Activated CD4-positive, CD25-positive, alpha-beta regulatory T cell treated with anti-CD3 and anti-CD28 coated beads, Interleukin-2, amount 50 U/mL, for 16 hours (primary cell): ENCODE data around the gene KPNA3.
"Not testable (repeated sequence)": the region's sequence is repeated elsewhere in the genome, so short reads cannot be mapped to it uniquely, and the experiment has no call there.

ENCODE experiments used
- DNase-seq: peaks from one replicate; pipeline ENCODE4 v3.0.0-alpha.2; 2020; ENCODE audit warnings: low read depth, low spot score

The KPNA3 gene, protein sequence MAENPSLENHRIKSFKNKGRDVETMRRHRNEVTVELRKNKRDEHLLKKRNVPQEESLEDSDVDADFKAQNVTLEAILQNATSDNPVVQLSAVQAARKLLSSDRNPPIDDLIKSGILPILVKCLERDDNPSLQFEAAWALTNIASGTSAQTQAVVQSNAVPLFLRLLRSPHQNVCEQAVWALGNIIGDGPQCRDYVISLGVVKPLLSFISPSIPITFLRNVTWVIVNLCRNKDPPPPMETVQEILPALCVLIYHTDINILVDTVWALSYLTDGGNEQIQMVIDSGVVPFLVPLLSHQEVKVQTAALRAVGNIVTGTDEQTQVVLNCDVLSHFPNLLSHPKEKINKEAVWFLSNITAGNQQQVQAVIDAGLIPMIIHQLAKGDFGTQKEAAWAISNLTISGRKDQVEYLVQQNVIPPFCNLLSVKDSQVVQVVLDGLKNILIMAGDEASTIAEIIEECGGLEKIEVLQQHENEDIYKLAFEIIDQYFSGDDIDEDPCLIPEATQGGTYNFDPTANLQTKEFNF

DNA sequence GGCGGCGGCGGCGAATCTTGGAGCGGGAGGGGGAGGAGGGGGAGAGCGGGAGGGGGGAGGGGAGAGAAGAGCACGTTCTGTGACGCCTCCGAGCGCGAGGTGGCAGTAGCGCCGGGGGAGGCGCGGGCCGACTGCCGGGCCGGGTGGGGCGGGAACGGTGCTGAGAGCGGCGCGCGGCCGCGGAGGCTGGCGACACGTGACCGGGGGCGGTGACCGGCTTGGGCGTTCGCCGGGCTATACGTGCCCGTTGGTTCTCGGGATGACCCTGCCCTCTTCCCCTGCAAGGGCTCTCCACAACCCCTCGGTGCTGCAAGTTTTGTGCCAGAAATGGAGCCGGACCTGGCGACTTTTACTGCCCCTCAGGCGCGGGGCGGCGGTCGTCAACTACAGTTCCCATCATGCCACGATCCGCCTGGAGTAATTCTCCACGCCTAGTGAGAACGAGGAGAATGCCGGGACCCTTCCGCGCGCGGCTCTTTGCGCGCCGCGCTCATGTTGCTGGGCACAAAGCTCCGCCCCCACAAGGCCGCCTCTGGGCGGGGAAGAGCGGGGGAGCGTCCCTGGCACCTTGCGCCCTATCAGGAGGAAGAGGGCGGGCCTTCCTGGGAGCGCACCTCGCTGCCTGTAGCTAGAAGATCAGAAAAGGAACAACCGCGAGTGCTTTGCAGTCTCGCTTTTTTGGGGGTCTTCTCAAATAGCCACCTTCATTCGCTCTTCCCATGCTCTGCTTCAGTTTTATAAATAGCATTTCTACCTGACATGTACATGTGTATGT lies at the start of gene KPNA3:
TSS of gene KPNA3 (minus strand) at position 133 of the 775 bp plus-strand sequence. CDS start 176 bp downstream, outside the sequence.
- DNase-seq, result peak; percentile 90

DNA sequence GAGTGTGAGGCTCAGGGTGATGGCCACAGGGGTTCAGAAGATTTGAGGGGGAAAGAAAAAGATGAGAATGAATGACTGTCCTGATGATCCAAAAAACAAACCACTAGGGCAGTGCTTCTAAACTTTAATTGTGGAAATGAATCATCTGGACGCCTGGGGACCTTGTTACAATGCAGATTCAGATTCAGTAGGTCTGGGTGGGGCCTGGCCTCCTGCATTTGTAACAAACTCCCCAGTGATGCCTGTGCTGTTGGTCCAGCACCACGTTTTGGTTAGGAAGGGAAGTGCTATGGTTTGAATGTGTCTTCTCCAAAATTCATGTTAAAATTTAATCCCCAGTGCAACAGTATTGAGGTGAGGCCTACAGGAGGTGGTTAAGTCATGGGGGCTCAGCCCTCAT lies 49.5 kb upstream of the KPNA3 start:
- no peak for DNase-seq

DNA sequence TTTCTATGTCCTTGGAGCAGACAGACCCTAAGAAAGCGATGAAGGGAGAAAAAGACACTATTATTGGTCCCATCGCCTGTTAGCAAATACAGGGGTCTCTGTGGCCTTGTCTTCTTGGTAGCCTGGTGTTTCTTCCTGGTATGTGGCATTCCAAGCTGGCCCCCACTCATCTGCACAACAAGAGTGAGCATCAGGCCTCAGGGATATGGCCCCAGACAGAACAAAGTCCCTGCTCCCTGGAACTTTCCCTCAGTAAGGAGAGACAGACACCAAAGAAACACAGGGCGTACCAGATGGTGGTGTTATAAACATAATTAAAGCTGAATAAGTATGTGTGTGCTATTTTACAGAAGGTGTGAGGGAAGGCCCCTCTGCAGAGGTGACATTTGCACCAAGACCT lies 48.2 kb upstream of the KPNA3 start:
- DNase-seq, result no peak

DNA sequence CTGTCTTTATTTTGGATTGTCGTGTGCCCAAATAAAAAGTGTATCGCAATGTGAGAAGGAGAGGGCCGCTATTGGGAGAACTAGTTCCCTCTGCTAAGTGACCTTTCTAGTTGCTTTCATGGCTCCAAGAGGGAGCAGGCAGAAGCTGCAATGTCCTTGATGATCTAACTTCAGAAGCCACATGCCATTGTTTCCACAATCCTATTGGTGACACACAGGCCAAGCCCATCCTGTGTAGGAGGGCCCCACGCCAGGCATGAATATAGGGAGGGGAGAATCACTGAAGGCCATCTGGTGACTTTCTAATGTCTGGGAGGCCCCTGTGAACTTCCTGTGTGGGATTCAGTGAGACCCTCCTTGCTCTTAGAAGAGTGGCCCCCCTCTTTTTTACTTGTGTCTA lies 47.8 kb upstream of the KPNA3 start:
- DNase-seq, result no peak

DNA sequence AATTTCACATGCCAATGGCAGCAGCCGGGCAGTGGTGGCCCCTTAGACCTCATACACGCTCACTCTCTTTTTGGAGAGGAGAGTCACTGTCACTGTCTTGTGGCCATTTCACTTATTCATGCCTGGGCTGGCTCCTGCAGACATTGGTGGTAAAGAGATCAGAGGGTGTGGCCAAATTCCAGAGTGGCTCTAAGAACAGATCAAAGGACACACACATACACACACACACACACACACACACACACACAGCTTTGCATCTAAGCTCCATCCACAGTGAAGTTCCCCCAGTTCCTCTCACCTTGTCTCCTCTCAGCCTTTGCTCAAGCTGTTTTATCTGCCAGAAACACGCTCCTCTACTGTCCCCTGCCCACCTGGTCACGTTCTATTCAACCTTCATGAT lies 46.5 kb upstream of the KPNA3 start:
- no peak for DNase-seq

DNA sequence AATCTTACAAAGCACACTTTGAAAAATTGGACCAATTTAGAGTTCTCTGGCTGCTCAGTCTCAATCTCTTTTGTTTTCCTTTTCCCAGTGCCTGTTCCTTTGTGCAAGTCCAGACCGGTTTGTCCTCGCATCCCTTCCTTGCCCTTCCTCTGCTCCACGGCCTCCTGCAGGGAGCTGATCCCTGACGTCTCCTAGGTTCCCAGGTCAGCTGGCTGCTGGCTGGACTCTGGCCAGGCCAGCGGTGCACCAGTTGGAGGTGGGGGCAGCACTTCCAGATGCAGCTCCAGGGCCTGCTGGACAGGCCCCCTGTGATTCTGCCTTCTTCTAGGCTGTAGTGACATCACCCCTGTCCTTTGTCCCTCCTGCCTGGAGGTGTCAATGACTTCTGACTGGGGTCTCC lies 44.0 kb upstream of the KPNA3 start:
- DNase-seq, result no peak

DNA sequence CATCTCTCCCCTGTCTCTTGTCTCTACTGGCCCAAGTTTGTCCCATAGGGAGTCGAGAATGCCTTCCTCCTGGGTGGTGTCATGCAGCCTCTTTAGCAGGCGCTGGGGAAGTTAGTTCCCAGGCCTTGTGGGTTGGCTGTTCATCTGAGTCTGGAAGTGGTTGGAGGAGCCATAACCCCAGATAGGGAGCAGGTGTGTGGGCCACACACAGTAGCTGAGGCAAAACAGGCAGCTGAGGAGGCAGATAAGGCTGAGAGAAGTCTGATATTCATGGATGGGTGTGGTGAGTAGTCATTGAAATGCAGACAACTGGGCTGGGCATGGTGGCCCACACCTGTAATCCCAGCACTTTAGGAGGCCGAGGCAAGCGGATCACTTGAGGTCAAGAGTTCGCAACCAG lies 40.9 kb upstream of the KPNA3 start:
- DNase-seq, result no peak

DNA sequence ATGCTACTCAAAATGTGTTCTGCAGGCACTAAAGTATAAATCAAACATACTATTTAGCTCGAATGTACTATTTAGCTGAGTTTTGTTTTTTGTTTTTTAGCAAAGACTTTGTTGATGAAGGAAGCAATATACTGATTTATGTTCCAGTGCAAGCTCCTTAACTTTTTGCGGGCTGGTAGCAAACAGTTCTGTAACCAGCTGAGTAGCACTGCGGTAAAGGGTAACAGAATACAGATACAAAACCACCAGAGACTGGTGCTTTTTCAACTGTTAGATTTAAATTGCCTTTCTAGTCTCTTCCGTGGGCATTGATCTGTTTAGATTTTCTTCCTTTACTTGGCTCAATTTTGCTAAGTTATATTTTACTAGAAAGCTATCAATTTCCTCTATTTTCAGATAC lies 39.0 kb upstream of the KPNA3 start:
- no peak for DNase-seq

DNA sequence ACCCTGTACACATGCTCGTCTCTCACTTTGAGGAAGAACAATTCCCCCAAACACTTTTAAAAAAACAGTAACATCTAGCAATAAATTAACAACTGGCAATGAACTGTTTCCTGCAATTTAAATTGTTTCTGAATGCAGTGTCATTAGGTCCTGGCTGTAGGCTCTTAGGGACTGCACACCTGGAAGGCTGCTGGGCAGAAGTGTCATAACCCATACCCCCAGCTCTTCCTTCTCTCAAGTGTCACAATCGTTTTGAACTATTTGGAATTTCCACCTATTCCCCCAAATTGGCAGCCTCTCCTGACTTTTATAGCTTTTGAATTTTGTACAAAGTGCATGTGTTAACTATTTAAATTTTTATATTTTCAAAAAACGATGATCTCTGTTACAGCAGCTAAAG lies 38.2 kb upstream of the KPNA3 start:
- no peak for DNase-seq

DNA sequence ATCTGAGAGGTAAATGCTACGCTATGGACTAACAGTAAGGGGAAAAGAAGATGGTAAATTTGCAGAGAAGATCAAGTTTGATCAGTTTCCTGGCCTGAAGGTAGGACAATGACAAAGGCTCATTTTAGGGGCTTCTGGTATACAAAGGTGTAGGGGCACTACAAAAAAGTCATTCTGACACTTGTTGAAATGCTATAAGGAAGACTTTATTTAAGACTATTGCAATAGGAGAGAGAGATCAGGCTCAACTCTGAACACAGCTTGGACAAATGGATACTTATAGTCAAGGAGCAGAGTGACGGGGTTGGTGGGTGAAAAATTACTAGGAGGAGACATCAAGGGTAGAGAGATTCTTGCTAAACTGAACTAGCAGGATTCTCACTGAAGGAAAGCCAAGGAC lies 37.2 kb upstream of the KPNA3 start:
- DNase-seq, result no peak

DNA sequence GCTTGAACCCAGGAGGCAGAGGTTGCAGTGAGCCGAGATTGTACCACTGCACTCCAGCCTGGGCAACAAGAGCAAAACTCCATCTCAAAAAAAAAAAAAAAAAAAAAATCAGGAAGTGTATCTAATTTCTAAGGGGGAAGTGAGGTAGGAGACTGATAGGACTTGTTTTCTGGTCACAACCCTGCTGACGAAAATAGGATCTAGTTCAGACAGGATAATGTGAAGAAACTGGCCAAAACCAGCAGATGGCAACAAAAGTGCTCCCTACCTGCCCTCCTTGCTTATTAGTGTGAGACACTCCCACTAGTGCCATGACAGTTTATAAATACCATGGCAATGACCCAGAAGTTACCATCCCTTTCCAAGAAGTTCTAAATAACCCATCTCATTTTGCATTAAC lies 36.0 kb upstream of the KPNA3 start:
- DNase-seq, result no peak

DNA sequence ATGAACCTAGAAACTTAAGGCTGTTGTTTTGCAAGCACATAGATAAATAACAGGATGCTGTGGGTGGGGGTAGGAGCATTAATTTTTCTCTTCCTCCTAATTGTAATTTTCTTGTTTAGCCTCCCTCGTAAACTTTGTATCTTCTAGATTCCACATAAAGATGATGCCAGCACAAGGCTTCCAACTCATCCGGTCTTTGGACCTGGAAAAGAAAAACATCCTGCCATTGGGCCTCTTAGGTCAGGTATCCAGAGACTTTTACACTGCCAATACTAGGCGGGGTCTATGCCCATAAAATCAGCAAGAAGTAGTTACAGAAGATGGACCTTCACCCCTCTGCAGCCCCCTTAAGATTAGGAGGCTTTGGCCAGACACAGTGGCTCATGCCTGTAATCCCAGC lies 35.4 kb upstream of the KPNA3 start:
- DNase-seq, result no peak

DNA sequence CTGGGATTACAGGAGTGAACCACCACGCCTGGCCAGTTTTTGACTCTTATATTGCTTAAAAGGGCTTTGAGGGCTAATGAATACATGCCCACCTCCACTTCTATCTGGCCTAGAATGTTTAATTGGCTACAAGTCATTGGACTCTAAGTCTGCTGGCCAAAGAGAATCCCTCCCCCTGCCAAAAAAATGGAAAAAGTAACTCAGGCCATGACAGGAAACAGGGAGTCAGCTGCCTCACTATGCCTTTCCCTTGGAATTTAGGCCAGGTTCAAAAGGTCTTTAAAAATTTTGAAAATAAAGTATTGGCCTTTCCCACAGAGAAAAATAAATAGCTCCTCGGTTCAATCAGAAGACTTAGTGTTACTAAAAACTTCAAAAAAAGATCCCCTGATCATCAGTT lies 34.9 kb upstream of the KPNA3 start:
- no peak for DNase-seq

DNA sequence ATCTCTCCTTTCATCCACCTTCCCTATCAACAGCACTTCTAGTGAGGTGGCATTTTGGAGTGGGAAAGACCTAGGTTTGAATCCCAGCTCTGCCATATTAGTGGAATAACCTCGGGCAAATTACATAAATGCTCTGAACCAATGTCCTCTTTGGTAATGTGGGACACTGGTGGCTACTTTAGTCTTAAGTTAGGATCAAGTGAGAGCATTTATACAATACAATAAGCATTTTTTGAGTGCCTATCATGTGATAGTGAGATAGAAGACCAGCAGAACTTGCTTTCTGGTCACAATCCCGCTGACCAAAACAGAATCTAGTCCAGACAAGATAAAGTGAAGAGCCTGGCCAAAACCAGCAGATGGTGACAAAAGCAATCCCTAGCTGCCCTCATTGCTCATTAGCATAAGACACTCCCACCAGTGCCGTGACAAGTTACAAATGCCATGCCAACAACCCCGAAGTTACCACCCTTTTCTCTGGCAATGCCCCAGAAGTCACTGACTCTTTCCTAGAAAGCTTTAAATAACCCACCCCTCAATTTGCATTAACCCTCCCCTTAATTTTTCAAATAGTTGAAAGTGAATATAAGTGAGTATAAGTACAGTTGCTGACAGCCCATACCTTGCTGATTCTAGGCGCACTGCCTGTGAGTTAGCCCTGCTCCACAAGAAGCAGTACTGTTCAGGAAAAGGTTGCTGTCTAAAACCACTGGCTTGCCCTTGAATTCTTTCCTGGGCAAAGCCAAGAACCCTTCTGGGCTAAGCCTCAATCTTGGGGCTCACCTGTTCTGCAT lies 28.9 kb upstream of the KPNA3 start:
- DNase-seq, result no peak

DNA sequence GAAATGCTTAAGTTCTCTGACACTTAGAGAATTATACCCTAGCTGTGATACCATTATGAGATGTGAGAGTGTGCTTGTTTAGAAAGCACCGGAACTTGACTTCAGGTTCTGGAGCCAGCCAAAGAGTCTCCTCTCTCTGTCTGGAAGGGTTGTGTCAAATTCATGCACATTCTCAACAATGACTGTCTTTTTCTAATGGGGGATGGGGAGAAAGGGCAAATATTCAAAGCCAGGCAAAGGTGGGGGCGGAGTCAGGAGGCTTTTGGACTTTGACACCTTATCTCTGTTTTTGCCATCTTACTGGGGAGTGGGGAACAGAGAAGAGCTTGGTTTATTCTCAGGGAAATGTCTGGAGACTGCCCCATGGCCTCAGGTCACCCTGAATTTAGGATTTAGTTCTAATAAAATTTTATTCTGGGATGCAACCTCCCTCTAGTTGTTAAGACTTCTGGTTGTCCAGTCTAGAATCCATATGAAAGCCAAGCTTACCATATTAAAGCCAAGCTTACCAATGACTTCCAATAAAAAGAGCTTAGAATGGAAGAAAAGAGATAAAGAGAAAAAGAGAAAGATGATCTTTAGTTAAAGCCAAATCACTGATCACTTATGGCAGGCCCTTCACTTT lies 28.2 kb upstream of the KPNA3 start:
- DNase-seq, result no peak

DNA sequence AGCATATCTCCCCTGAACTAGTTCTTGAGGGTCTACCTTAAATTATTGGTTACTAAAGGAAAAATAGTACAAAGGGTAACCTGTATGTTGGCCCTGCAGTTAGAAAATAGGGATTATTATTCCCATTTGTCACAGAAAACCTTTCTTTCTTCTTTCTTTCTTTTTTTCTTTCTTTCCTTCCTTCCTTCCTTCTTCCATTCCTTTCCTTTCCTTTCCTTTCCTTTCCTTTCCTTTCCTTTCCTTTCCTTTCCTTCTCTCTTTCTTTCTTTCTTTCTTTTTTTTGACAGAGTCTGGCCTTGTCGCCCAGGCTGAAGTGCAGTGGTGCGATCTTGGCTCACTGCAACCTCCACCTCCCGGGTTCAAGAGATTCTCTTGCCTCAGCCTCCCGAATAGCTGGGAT lies 23.6 kb upstream of the KPNA3 start:
- not testable (repeated sequence) for DNase-seq

DNA sequence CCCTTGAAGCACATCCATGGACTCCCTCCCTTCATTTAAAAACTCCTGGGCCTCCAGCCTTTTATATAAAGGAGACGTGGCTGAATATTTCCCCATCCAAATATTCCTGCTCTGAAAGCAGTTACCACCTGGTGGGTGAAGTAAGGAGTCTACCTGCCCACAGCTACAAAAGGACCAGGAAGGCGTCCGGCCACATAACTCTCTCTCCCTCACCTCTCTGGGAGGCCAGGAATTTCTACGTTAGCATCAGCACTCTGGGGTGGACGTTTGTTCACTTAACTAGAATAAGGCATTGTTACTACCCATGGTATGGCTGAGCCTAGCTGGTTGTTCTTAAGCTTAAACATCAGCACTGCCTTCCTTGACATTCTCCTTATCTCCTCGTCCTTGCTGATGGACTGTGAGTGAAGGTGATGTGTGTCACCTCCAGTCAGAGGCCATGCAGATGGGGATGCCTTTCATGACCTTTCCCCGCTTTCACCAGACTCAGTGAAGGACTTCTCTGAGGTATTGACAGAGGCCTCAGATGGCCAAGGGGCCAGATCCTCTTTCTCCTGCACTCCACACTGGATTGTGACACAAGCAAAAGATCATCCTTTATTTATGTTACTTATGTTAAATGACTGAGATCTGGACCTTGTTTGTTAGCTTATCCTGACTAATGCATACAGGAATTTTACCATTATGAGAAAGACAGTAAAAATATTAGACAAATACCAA lies 22.2 kb upstream of the KPNA3 start:
- DNase-seq, result no peak

DNA sequence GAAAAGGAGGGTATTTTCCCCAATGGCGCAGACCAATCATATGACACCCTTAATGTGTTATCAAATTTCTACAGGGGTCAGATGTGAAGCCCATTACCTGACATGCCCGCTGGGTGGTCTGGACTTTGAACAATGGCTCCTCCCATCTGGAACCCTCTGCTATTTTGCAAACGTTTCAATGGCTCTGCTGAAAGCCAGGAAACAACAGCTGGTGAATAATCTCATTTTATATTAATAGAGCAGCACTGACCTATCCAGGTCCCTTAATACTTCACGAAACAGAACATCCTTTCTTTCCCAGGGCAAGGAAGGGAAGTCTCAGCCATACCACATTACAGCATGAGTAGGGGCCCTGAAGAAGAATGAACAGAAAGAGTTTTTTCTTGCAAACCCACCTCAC lies 20.3 kb upstream of the KPNA3 start:
- DNase-seq, result no peak

DNA sequence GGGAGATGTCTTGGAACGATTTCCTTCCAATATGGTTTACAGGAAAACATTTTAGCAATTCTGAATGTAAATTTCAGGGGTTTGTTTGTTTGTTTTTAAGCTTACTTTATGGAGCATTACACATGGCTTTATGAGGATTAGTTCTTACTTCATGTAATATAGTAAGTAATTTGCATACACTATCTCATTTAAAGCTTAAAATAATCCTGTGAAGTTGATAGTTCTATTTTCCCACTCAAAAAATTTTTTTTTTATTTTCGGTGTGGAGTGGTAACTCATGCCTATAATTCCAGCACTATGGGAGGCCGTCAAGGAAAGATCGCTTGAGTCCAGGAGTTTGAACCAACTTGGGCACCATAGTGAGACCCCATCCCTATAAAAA lies 19.0 kb upstream of the KPNA3 start:
- DNase-seq, result no peak

DNA sequence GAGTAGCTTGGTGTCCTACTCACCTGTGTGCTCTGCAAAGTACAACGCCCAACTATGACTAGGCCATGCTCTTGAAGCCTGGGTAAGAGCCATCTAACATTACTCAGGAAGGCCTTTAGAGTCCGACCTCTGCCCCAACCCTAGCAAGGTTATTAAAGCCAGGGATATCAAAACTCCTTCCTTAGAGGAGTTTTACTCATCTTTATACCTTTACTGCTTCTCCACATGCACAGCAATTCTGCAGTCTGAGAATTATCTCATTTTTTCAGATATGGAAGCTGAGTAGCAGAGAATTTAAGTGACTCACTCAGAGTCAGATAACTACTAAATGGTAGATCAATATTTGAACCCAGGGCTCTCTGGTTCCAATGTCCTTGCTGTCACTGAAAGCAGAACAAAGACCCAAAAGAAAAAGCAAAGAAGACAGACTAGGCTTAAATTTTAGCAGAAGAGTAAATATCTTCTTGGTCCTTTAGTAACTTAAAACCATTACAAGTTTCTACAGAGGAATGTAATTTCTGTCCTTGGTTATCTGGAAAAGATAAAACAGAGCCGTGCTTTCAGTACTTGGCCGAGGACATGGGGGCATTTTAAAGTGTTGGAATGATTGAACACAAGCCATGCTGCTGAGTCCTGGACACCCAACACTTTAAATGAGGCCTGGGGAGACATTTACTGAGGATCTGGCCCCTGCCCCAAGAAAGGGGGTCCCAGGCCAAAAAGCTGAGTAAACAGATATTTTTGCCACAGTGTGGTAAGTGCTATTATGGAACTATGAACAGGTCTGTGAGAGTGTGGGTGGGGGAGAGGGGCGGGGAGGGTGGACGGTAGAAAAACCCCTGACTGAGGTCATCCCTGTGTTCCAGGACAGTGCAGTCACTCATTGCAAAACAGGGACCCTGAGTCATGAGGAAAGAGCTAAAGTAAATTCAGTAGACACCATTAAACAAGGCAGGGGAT lies 18.4 kb upstream of the KPNA3 start:
- no peak for DNase-seq
